ENCODE results near the gene HDAC9.

DNA sequence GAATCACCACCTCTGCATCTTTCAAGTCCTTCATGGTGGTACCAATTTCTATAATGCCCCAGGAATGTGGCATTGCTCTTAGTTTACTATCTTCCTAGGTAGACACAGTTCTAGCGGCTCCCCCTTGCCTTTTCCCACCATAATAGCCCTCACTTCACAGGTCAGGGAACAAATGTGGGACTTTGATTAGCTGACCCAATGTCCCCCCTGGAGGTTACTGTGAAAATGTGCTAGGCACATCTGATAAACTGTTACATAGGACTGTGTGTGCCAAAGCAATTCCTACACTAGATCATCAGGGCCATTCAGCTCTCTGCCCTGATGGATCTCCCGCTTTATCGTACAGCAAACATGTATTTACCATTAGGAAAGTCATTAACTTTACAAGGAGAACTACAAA lies 527.9 kb downstream of the HDAC9 start:
- TF ChIP-seq POLR2A (IDR thresholded peaks at IDR 0.05; ENCODE audit: low read length) (no peak), GATA1 (IDR thresholded peaks at IDR 0.05; ENCODE audit: low read depth, low read length) (no peak)

Data from erythroblast (primary cell).